HG02885 (cell line): ENCODE results near the gene ZNF385D.

Experiments used
- ATAC-seq: cut with Tn5 transposase; IDR thresholded peaks from one replicate; pipeline ENCODE4 v1.9.1; 2021; ENCODE audit warnings: mild to moderate bottlenecking; ENCODE audit not compliant: unreplicated experiment, poor library complexity

ZNF385D gene

DNA sequence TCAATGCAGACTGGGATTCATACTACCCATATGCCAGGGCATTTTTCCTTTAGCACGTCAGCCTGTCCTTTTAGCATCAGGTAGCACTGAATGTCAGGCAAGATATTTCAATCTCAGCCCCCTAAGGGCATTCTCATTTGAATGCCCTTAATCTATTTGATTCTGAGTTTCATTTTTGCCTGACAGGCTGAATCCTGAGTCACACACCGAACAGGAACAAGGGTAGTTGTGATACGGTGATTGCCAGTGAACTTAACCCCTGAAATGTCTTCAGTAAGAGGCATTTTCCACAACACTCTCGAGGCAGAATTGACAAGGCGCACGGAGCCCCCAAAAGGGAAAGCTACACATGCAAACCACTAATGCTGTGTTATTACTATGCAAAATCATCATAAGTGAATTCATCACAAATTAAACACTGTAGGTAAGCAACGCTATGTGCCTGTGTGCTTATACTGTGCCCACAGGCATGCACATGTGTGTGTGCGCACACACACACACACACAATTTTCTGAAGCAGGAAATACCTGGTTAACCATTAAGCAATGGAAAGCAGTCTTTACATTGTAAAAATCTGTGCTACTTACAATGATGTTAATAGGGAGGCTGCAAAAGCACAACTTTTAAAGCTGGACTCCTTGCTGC lies 130.4 kb downstream of the ZNF385D start:
- ATAC-seq = no peak

- no peak for ATAC-seq
Observed at GRCh38 chr3:21618695-21619094, 132.3 kb downstream of the ZNF385D start.

- no peak for ATAC-seq
Observed at GRCh38 chr3:21613372-21614070, 137.5 kb downstream of the ZNF385D start.

DNA sequence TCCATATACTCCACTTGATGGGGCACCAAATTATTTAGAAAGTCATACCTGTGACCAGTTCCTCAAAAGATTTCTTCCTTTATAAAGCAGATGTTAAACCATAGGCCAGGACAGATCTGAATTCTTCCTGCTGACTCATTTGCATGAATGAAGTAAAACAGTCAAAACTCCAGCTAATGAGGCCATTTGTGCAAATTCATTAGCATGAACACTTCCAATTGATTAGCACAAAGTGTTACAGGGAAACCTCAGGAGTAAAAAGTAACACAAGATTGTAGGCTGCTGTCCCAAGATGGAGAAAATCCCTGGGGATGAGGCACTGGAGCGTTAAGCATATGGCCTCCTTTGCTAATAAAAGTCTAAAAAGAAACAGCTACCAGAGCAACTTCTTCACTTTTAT lies 149.8 kb downstream of the ZNF385D start:
- ATAC-seq = no peak

GRCh38 chr3:21599890-21600289 lies 151.1 kb downstream of the ZNF385D start:
- no peak for ATAC-seq

GRCh38 chr3:21592828-21593227 lies 158.2 kb downstream of the ZNF385D start:
- no peak for ATAC-seq

- ATAC-seq = no peak
Observed at GRCh38 chr3:21587894-21588293, 163.1 kb downstream of the ZNF385D start.

GRCh38 chr3:21585216-21585740 lies 165.7 kb downstream of the ZNF385D start:
- no peak for ATAC-seq

DNA sequence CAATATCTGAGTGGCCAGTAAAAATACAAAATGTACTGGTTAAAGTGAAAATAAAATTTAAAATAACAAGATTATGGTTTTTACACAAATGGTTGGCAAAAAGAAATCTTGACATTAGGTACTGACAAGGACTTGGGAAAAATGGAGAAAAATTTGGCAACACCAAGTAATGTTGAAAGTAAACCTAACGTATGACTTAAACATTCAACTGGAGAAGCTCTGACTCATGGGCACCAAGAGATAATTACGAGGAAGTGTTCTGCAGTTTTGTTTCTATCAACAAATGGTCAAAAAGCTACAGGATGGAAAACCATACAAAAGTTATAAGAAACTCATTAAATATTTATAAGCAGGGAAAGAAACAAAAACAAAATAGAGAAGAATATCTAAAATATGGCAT lies 177.7 kb downstream of the ZNF385D start:
- ATAC-seq = no peak

- no peak for ATAC-seq
Observed at GRCh38 chr3:21564531-21564930, 186.5 kb downstream of the ZNF385D start.

- ATAC-seq = no peak
Observed at GRCh38 chr3:21562243-21562642, 188.8 kb downstream of the ZNF385D start.

GRCh38 chr3:21561472-21561871 lies 189.5 kb downstream of the ZNF385D start:
- no peak for ATAC-seq

DNA sequence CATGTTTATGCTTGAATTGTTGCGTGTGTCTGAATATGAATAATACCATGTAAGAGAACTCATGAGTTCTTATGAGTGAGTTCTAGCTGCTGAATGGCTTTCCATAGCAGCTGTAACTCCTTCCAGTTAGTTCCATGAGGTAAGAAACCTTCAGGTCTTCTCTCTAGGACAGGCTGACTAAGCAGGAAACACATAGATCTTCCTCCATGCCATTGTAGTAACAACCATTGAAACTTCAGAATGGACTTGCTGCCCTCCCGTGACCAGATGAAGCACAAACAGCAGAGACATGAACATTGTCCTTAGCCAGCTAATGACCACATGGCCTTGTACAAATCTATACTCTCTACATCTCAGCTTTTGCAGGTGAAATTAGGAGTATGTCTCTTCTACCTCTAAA lies 200.0 kb downstream of the ZNF385D start:
- no peak for ATAC-seq

- no peak for ATAC-seq
Observed at GRCh38 chr3:21544076-21544462, 206.9 kb downstream of the ZNF385D start.

DNA sequence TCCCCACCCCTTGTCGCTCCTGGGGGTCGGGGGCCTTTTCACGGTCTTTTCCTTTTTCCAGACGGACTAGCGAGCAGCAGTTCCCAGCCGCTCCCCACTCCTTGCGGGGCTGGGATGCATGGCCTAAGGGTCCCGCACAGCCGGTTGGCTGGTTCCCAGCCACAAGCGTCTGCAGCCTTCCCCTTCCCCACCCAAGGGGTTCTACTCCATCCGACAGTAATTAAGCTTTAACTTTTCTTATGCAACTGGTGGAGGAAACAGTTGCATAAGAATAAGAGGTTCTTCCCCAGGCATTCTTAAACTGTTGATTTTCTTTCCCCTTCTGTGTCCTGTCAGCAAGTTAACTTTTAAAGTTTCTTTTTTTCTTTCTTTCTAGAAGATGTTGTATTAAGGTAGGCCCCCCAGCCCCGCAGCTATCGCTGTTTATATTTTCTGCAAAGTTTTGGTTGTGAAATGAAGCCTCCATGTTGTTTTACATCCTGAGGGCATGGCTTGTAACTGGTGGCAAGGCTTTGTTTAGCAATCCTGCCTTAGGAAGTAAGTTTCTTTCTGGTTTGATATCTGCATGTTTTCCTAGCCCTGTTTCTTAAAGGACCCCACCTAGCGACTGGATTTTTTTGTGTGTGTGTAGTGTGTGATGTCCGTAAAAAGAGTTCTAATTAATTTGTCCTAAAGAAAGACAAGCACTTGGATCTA lies 207.5 kb downstream of the ZNF385D start:
- no peak for ATAC-seq

GRCh38 chr3:21542656-21543379 lies 208.2 kb downstream of the ZNF385D start:
- no peak for ATAC-seq

GRCh38 chr3:21540265-21540664 lies 210.7 kb downstream of the ZNF385D start:
- no peak for ATAC-seq

DNA sequence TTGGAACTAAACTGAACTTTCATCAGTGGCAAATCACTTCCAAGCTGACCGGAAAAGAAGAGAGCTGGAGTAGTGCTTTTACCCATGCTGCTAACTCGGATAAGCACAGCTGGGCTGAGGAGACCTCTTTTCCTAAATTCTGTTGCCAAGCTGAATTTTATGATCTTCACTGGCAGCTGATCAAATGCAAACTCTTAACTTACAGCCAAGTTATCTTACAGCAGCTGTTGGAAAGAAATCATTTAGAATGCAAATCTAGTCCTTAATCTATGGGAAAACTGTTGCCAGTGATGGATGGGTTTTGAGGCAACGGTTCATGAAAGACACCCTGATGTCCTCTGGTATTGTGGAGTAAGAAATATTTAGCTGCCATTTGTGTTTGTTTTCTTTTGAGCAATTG lies 216.5 kb downstream of the ZNF385D start:
- no peak for ATAC-seq

- no peak for ATAC-seq
Observed at GRCh38 chr3:21533002-21533401, 218.0 kb downstream of the ZNF385D start.

- no peak for ATAC-seq
Observed at GRCh38 chr3:21531909-21532308, 219.1 kb downstream of the ZNF385D start.
